NCI-H460 (cell line): Measurements from ENCODE around the gene SGF29. TPM values are rescaled to one million over a fixed set of nuclear protein-coding genes. Genes with fewer than 3 reads are reported as not detected.
"Not testable (repeated sequence)": the region's sequence is repeated elsewhere in the genome, so short reads cannot be mapped to it uniquely, and the experiment has no call there.

Source experiments
- DNase-seq: peaks from one replicate; pipeline ENCODE4 v3.0.0-alpha.2; 2016; ENCODE audit warnings: low read depth; ENCODE audit errors: extremely low read depth
- total RNA-seq: library from RNA; depleted of rRNA; stranded (reverse); fragments of >200 nt; shearing (Covaris generic); gene quantifications from 2 replicates; pipeline ENCODE4 v1.2.3, GENCODE V29; 2014

Gene SGF29
- total RNA-seq, 1 experiment from 2014 or later = 23.8 TPM

DNA sequence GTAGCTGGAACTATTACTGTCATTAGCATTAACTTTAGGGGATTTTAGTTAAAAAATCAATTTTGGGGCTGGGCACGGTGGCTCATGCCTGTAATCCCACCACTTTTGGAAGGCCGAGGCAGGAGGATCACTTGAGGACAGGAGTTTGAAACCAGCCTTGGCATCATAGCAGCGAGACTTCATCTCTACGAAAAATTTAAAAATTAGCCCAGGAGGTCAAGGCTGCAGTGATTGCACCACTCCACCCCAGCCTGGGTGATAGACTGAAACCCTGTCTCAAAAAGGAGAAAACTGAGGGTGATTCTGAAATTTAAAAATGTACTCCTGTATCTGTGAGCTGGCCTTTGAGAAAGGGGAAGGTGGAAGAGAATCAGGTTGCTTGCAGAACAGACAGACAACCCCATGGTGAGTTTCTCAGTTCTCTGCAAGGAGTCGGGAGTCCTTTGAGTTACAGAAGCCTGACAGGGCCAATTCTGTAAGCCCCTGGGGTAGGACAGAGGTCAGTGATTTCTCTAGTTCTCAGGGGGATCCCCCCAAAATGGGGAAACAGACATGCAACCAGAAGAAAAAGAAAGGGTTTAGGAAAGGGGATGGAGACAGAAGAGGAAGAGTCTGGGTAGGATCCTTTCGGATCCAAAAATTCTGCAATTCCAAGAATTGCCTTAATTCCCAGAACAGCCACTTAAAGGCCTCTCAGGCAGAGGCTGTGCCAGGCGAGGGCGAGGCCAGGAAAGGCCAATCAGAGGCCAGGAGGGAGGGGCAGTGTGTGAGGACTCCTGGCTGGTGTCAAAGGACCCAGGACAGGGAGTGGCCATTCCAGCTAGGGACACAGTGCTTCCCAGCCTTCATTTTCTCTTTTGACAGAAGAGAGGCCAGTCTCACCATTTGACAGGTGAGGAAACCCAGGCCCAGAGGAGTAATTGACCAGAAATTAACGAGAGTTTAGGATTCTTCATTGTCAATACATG is 21.7 kb upstream of the SGF29 start:
- no peak for DNase-seq

DNA sequence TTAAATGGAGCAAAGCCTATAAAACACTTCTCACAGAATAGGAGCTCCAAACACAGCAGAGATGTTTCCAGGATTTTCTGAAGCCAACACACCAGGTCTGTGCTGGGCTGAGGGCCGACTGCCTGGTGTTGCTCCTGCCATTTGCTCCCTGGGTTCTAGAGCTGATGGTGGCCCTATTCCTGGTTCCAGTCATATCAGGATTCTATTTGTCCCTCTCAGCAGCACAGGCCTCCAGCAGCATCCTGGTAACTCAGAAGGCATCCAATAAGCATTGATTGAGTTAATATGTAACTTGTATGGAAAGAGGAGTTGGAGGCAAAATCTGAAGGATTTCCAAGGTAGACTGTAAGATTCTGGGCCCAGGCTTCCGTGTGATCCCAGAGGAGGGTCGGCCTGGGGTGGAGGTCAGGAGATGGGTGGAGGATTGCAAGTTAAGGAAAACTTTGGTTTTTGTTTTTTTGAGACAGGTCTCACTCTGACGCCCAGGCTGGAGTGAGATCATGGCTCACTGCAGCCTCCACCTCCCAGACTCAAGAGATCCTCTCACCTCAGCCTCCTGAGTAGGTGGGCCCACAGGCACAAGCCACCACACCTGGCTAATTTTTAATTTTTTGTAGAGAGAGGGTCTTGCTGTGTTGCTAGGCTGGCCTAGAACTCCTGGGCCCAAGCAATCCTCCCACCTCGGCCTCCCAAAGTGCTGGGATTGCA is 20.6 kb upstream of the SGF29 start:
- no peak for DNase-seq

DNA sequence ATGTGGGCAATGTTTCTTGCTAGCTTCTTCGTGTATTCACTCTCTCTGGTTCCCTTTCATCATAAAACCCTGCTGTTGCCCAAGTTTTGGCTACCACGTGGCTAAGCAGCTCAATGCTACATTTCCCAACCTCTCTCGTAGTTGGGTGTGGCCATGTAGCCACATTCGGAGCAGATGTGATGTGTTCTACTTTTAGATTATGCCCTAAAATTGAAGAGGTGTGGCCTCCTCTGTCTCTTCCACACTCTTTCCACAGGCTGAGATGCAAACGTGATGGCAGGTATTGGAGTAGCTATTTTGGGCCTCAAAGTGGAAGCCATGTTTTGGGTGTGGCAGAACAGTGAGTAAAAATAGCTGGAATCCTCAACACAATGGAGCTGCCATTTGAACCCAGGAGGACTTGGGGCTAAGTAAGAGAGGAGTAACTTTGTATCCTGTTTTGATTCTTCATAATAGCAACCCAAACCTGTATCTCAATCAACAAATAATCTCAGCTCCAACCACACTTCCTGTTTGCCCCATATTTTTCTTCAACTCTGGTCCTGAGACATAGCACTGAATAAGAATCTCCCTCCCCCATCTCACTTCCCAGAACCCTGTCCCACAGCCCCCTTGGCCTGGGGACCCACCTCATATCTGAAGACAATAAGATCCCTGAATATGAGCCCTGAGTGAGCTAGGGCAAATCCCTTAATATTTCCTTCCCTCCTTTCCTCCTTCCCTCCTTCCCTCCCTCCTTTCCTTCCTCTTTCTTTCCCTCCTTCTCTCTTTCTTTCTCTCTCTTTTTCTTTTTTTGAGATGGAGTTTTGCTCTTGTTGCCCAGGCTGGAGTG is 19.0 kb upstream of the SGF29 start:
- no peak for DNase-seq

GRCh38 chr16:28537076-28537475 is 16.6 kb upstream of the SGF29 start:
- no peak for DNase-seq

- no peak for DNase-seq
Measured at GRCh38 chr16:28537964-28538732, 15.6 kb upstream of the SGF29 start.

GRCh38 chr16:28538733-28539596 is 14.8 kb upstream of the SGF29 start, which contains the start of gene NUPR1:
Gene NUPR1 (minus strand): TSS chr16:28538974. CDS start chr16:28538907, 67 bp downstream.
- no peak for DNase-seq

GRCh38 chr16:28540346-28540745 is 13.4 kb upstream of the SGF29 start:
- DNase-seq = no peak

DNA sequence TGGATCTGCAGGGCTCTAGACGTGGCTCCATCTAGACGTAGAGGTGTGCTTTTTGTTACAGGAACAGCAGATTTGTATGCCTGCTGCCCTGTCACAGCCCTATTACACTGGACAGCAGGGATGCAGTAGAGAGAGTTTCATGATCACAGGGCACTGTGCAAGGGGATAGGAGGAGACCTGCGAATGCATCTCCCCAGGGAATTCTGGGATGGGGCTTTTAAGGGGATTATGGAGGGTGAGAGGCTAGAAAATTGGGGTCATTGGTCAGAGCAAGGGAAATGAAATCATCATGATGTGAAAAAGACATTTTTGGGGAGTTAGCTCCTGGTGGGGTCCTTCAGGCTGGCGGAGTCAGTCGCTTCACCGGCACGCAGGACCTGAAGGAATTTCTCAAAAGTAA is 11.1 kb upstream of the SGF29 start:
- no peak for DNase-seq

GRCh38 chr16:28543072-28543471 is 10.6 kb upstream of the SGF29 start:
- no peak for DNase-seq

- no peak for DNase-seq
Measured at GRCh38 chr16:28544998-28545397, 8.7 kb upstream of the SGF29 start.

- DNase-seq = not testable (repeated sequence)
Measured at GRCh38 chr16:28545964-28546363, 7.8 kb upstream of the SGF29 start.

GRCh38 chr16:28546626-28547025 is 7.1 kb upstream of the SGF29 start:
- no peak for DNase-seq

DNA sequence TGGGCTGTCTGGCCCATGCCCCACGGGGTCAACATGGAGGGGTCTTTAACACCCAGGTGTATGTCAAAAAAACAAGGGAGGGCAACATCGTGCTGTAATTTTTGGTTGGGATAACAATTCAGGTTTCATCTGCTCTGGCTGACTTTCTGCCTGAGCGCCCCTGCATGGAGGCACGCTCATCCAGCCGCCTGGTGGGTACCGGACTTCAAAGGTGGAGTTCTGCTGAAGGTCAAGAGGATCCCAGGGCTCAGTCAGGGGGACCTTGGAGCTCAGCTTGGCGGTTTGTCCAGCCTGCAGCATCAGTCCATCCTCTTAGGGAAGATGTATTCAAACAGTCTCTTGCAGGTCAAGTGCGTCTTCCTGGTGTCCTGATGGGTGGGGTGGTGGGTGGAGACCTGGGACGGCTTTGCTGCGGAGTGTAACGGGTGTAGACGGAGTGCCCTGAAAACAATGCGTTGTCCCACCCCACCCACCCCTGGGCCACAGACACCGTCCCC is 5.4 kb upstream of the SGF29 start:
- DNase-seq = no peak

DNA sequence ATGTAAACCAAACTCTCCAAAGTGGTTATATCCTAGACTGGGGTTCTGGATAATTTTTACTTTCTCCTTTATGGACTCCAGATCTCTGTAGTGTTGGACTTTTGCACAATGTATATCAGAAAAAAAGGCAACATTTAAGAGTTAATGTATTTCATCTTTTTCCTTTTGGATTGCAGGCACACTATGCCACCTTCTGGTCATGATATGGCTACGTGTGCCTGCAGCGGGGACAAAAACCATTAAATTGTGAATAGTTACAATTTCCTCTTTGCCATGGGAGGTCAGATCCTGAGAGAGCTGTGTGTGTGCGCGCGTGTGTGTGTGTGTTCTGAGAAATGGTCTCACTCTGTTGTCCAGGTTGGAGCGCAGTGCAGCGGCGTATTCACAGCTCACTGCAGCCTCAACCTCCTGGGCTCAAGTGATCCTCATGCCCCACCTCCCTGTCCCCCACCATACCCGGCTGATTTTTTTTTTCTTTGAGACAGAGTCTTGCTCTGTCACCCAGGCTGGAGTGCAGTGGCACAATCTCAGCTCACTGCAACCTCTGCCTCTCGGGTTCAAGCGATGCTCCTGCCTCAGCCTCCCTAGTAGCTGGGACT is 4.3 kb upstream of the SGF29 start:
- DNase-seq = peak; percentile 33

DNA sequence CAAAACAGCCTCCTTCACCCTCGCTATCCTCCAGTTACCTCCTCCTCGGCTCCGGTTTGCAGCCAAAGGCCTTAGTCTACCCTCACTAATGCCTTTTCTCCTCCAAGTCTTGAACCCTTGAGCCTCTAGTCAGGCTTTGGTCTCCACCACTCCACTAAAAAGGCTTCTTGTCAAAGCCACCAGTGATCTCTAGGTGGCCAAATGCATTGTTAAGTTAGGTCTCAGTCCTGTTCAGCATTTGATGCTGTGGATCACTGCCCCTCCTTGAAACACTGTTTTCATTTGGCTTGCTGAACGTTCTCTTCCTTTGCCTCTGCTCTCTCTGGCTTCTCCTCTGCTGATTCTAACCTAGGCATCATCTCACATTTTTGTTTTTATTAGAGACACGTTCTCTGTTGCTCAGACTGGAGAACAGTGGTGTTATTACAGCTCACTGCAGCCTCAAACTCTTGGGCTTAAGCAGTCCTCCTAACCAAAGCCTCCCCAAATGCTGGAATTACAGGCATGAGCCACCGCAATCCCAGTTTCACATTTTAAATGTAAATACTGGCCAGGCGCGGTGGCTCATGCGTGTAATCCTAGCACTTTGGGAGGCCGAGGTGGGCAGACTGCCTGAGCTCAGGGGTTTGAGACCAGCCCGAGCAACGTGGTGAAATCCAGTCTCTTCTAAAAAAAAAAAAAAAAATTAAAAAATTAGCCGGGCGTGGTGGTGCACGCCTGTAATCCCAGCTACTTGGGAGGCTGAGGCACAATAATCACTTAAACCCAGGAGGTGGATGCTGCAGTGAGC is 1.1 kb downstream of the SGF29 start:
- no peak for DNase-seq

GRCh38 chr16:28555561-28555960 is 1.8 kb downstream of the SGF29 start:
- DNase-seq = no peak

DNA sequence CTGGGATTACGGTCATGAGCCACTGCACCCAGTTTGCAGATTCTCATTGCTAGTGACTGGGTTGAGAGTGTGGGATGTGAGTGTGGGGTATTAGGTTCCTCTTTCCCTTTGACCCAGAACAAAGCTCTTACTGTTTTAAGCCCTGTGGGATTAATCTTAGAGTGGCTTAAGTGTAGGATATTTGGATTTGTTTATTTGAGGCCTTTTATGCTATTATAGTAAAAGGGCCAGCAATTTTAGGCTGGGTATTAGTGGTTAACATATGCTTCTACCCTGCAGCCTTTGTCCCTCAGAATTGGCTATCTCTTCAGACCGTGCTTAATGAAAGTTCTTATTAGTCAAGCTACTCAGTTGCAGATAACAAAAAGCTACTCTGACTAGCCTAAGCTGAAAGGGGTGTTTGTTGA is 3.2 kb downstream of the SGF29 start:
- no peak for DNase-seq

DNA sequence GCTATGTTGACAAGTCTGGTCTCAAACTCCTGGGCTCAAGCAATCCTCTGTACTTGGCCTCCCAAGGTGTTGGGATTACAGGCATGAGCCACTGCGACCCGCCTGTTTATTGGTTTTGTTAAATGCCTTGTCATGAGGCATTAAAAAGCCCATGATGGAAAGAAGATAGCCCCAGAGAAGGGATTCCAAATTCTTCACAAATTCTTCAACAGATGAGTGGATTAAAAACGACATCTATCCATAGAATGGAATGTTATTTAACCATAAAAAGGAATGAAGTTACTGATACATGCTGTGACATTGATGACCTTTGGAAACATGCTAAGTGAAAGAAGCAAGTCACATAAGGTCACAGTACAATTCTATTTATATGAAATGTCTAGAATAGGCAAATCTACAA is 4.7 kb downstream of the SGF29 start:
- no peak for DNase-seq
